Renal cortex interstitium (tissue), 15 donors: ENCODE results near the gene DUSP10. TPM values are rescaled to one million over a fixed set of nuclear protein-coding genes. Genes with fewer than 3 reads are reported as not detected.

ENCODE experiments used
- DNase-seq, 11 donors: peaks; one replicate each; pipeline ENCODE4 v3.0.0-alpha.2; 2013; ENCODE audit warnings: low read depth in 9 of 11, low spot score in 4 of 11; ENCODE audit errors: extremely low read depth in 1 of 11
- long read RNA-seq, 16 experiments: transcript quantifications; one replicate each; lab custom pipeline, GENCODE V29; 2026
- polyA plus RNA-seq, 3 donors: library from polyadenylated mRNA; unstranded; fragments of 120-200 nt; gene quantifications; one replicate each; pipeline ENCODE4 v1.2.1, GENCODE V29; 2013; ENCODE audit not compliant: insufficient read length in 3 of 3

Gene DUSP10
- 1 to 10 TPM; 3.2 to 4.3 (median 3.5) TPM for polyA plus RNA-seq
- long read RNA-seq, donor 1, partial matches to known transcripts = 0 of 1 reads
- long read RNA-seq, donor 1, other reads (novel, unspliced or antisense) = 0 of 1 reads
- long read RNA-seq, donor 2 = 0 reads
- long read RNA-seq, donor 3, partial matches to known transcripts = 0 of 1 reads
- long read RNA-seq, donor 3, other reads (novel, unspliced or antisense) = 0 of 1 reads
- long read RNA-seq, donor 4 = 0 reads
- long read RNA-seq, donor 5 = 0 reads
- long read RNA-seq, donor 6 = 0 reads
- long read RNA-seq, donor 7, partial matches to known transcripts = 0 of 2 reads
- long read RNA-seq, donor 7, other reads (novel, unspliced or antisense) = 0 of 2 reads
- long read RNA-seq, donor 8 = 0 reads
- long read RNA-seq, donor 9, partial matches to known transcripts = 0 of 1 reads
- long read RNA-seq, donor 9, other reads (novel, unspliced or antisense) = 0 of 1 reads
- long read RNA-seq, donor 10, partial matches to known transcripts = 0 of 2 reads
- long read RNA-seq, donor 10, other reads (novel, unspliced or antisense) = 0 of 2 reads
- long read RNA-seq, donor 11, partial matches to known transcripts = 0 of 1 reads
- long read RNA-seq, donor 11, other reads (novel, unspliced or antisense) = 0 of 1 reads
- long read RNA-seq, donor 12, partial matches to known transcripts = 0 of 1 reads
- long read RNA-seq, donor 12, other reads (novel, unspliced or antisense) = 0 of 1 reads
- long read RNA-seq, donor 13, partial matches to known transcripts = 0 of 1 reads
- long read RNA-seq, donor 13, other reads (novel, unspliced or antisense) = 0 of 1 reads
- long read RNA-seq, donor 14 = 0 reads
- long read RNA-seq, donor 15, partial matches to known transcripts = 0 of 1 reads
- long read RNA-seq, donor 15, other reads (novel, unspliced or antisense) = 0 of 1 reads
- long read RNA-seq, donor 16, partial matches to known transcripts = 10 of 10 reads
- long read RNA-seq, donor 16, other reads (novel, unspliced or antisense) = 0 of 10 reads

GRCh38 chr1:221741703-221742554, at the start of gene DUSP10:
Gene DUSP10, minus strand, starts transcription at chr1:221742089. Its CDS starts 2,345 bp downstream, at chr1:221739744.
- peak; percentile 96 to 100 (median 99) for DNase-seq

GRCh38 chr1:221788466-221788865, 46.6 kb upstream of the DUSP10 start:
- no peak for DNase-seq

DNA sequence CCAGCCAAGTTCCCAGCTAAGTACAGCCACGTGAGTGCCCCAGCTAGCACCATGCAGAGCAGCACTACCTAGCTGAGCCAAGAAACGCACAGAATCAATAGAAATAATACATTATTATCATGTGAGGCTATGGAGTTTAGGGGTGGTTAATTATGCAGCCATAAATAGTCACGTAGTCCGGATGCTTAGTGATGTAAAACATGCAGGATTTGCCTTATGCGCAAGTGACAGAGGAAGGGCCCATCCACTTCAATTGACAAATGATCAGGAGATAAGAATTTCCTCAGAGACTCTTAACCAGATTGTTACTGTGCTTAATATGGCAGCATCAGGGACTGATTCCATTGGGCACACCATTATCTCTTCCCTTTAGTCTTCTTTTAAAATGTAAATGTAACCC, 44.8 kb upstream of the DUSP10 start:
- DNase-seq = no peak

DNA sequence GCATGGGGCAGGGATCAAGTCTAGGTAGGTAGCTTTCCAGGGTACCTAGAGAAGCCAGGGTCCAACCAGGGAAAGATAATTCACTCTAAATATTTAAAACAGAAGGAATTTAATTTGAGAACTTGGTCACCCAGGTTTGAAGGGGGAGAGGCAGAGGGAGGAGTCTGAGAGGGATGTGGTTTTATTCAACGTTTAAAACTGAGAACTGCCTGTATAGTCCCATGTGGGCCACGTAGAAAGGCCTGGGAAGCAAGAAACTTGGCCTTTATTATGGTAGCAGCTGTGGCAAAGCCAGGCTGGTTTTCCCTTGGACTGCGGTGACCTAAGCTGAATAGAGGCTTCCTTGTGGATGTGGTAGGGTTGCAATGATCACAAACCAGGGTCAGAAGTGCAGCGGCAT, 42.0 kb upstream of the DUSP10 start:
- no peak for DNase-seq

GRCh38 chr1:221783437-221783836, 41.5 kb upstream of the DUSP10 start:
- no peak for DNase-seq

GRCh38 chr1:221782970-221783369, 41.1 kb upstream of the DUSP10 start:
- no peak for DNase-seq

DNA sequence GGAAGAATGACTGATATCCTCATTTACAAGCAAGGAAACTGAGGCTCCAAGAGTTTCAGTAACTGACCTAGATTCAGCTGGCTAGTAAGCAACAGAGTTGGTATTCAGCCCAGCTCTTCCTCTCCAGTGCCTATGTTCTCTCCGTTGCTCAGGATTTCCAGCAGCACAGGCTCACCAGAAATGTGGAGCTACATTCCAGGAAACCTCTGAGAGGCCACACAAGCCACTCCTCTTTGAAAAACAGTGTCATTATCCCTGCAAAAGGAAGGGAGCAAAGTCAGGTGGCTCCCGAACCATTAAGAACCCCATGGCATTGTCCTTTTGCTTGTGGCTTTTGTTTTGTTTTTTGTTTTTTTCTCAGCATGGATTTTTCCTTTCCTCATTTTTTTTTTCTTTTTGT, 40.6 kb upstream of the DUSP10 start:
- DNase-seq = no peak

DNA sequence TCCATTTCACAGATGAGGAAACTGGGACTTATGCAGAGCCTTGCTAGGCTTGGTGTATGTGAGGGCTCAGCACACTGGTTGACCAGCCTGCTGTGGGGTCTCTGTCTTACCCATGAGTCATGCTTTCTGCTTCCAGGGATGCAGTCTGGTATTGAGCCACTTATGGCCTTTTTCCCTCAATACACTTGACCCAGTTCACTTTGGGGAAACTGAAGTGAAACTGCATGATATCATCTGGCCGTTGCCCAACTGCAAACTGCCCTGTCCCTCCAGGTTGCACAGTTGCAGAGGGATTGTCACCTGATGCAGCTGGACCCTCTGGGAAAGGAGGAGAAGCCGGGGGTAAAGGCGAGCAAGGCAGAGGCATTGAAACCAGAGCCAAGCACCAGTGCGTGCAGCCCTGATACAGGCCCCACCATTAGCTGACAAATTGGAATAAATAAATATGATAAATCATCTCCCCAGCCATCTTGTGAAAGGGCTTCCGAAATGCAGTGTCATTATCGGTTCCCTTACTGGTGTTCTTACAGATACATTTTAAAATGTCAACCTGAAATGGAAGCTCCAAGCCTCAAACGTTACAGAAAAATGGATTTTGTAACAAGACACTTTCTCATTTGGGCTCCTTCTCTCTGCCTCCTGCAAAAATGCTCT, 39.3 kb upstream of the DUSP10 start:
- no peak for DNase-seq

GRCh38 chr1:221780175-221780574, 38.3 kb upstream of the DUSP10 start:
- DNase-seq = no peak

GRCh38 chr1:221779771-221780170, 37.9 kb upstream of the DUSP10 start:
- DNase-seq = no peak

DNA sequence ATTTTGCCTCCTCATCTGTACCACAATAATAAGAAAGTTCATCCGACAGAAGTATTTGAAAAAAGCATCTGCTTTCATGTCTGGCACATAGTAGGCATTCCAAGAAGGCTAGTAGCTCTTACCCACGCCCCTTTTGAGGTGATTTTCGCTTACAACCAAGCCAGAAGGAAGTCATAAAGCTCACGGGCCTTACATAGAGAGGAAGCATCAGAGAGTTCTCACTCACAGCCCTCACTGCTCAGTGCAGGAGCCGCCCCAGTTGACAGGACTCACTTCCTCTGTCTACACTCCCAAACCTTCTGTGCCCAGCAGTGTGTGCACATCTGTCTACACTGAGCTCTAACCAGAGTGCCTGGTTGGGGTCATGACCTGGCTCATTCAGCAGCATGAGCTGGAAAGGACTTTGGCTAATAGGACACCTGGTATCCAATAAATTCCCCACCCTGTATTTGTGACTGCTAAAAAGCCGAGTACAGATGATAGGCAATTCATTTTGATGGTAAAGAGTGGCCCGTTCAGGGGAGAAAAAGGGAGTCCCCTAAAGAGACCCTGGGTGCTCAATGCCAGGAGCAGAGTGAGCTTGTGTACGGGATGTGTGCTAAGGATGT, 36.8 kb upstream of the DUSP10 start:
- no peak for DNase-seq

- no peak for DNase-seq
These were observed 36.2 kb upstream of the DUSP10 start for GRCh38 chr1:221778125-221778524.

DNA sequence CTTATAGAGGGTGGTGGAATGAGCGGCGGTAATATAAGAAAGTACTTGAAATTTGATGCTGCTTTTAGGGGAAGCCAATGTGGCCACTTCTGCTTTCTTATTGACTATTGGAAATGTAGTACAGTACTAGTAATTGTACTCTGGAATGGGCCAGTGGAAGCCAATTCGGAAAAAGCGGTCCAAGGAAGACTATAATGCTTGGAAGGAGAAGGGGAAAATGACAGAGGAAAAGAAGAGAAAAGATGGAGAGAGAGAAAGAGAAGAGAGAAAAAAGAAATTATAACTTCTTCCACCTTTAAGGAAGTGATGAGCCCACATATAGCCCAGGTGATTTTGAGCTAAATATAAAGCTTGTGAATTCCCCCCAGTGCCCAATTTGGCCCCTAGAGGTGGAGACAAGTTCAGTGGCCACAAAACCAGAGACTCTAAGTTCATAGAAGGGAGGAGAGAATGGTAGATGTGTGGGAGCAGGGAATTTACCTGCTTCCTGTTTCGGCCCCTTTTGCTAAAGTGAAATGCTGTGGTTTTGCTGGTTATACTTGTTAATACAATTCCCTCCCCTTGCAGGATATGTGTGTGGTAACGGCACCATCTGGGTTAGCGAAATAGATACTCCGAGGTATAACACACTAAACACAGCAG, 35.7 kb upstream of the DUSP10 start:
- DNase-seq = no peak

GRCh38 chr1:221776495-221777301, 34.8 kb upstream of the DUSP10 start:
- no peak for DNase-seq

DNA sequence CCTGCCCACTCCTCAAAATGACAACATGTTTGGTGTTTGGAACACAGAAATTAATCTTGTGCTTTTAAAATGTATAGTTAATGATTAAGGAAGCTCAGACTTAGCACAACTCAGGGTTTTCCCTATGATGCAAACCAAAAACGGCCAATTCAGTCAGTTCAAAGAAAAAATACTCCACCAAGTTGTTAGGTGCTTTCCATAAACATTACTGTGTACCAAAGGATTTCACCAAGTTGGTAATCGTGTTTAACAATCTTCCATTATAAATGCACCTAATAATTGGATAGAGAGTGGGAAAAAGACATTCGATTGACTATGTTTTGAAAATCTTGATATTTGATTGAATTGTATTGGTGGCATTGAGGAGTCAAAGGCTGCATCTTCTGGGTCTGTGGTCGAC, 33.3 kb upstream of the DUSP10 start:
- no peak for DNase-seq

GRCh38 chr1:221774054-221774842, 32.4 kb upstream of the DUSP10 start:
- DNase-seq = no peak
